Peyer's patch (tissue), 4 donors: ENCODE results near the gene AK6. TPM values are rescaled to one million over a fixed set of nuclear protein-coding genes. Genes with fewer than 3 reads are reported as not detected.

Source experiments
- DNase-seq, 3 donors: peaks; one replicate each; pipeline ENCODE4 v3.0.0-alpha.2; 2017 to 2019
- H3K27ac ChIP-seq, 4 donors: fragments of 200-600 bp; sonication (generic); one replicate each; pipeline ENCODE4 v1.5.1; 2016 to 2019
- H3K27me3 ChIP-seq, 2 donors: fragments of 200-600 bp; sonication (generic); one replicate each; pipeline ENCODE4 v1.5.1; 2019
- H3K36me3 ChIP-seq, 3 donors: fragments of 200-600 bp; sonication (generic); one replicate each; pipeline ENCODE4 v1.5.1; 2016 to 2019
- H3K4me1 ChIP-seq, 4 donors: fragments of 200-600 bp; sonication (generic); one replicate each; pipeline ENCODE4 v1.5.1; 2016 to 2019
- H3K4me3 ChIP-seq, 4 donors: fragments of 200-600 bp; sonication (generic); 1 replicate in 3 of 4; 2 replicates in 1 of 4; pipeline ENCODE4 v1.5.1; 2016 to 2019; ENCODE audit warnings: mild to moderate bottlenecking in 1 of 4
- H3K9me3 ChIP-seq, 4 donors: fragments of 200-600 bp; sonication (generic); one replicate each; pipeline ENCODE4 v1.5.1; 2016 to 2019; ENCODE audit warnings: mild to moderate bottlenecking in 1 of 4
- POLR2A ChIP-seq, 2 donors: fragments of 450-650 bp; IDR thresholded peaks; one replicate each; pipeline ENCODE4 v1.5.1; 2017; ENCODE audit warnings: antibody characterized with exemption in 2 of 2, mild to moderate bottlenecking in 2 of 2, moderate library complexity in 2 of 2
- total RNA-seq, 4 donors: library from RNA; depleted of rRNA; stranded (reverse); fragments of >200 nt; gene quantifications; one replicate each; pipeline ENCODE4 v1.1.0, GENCODE V29; 2016
- TF ChIP-seq, protein P1 (sequence below), 6 experiments: fragments of 450-650 bp in 4 of 6; fragments of 200-600 bp in 2 of 6; sonication (generic) in 1 of 6; IDR thresholded peaks; one replicate each; pipeline ENCODE4 v1.5.1; 2017 to 2019; ENCODE audit warnings: antibody characterized with exemption in 6 of 6, mild to moderate bottlenecking in 3 of 6, moderate library complexity in 1 of 6

The AK6 gene
- total RNA-seq, 4 donors from 2014 or later: 5.0 to 31.0 (median 10.9) TPM

GRCh38 chr5:69359699-69360098, 9.6 kb downstream of the AK6 start:
- no peaks in the 10 kb centered on the region for H3K4me1 ChIP-seq

DNA sequence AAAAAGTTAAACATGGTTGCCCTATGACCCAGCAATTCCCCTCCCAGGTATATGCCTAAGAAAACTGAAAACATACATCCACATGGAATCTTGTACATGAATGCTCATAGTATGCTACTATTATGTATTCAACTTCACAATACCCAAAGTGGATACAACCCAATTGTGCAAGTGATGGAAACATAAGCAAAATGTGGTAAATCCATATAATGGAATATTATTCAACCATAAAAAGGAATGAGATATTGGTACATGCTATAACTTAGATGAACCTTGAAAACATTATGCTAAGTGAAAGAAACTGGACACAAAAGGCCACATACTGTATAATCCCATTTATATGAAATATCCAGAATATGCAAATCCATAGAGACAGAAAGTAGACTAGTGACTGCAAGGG, 18.7 kb downstream of the AK6 start:
- no peak for TF ChIP-seq POLR2A (IDR thresholded peaks at IDR 0.05)
- TF ChIP-seq, protein P1, sequence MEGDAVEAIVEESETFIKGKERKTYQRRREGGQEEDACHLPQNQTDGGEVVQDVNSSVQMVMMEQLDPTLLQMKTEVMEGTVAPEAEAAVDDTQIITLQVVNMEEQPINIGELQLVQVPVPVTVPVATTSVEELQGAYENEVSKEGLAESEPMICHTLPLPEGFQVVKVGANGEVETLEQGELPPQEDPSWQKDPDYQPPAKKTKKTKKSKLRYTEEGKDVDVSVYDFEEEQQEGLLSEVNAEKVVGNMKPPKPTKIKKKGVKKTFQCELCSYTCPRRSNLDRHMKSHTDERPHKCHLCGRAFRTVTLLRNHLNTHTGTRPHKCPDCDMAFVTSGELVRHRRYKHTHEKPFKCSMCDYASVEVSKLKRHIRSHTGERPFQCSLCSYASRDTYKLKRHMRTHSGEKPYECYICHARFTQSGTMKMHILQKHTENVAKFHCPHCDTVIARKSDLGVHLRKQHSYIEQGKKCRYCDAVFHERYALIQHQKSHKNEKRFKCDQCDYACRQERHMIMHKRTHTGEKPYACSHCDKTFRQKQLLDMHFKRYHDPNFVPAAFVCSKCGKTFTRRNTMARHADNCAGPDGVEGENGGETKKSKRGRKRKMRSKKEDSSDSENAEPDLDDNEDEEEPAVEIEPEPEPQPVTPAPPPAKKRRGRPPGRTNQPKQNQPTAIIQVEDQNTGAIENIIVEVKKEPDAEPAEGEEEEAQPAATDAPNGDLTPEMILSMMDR (IDR thresholded peaks at IDR 0.05): no peak

More at GRCh38 chr5:69359699-69360098, 9.6 kb downstream of the AK6 start:
- Histone ChIP-seq H3K36me3 (peaks cover 0 to 29% (median 0%) of the 10 kb centered on the region in 3 donors), H3K4me3 (no peak overlapping the region), H3K27ac (no peak overlapping the region), H3K9me3 (no peaks in the 10 kb centered on the region), H3K27me3 (no peaks in the 10 kb centered on the region)
- TF ChIP-seq POLR2A (IDR thresholded peaks at IDR 0.05): no peak
- TF ChIP-seq, protein P1 (IDR thresholded peaks at IDR 0.05): no peak
- DNase-seq: no peak

GRCh38 chr5:69343083-69343482, 26.2 kb downstream of the AK6 start:
- Histone ChIP-seq H3K27me3 (no peaks in the 10 kb centered on the region), H3K36me3 (no peaks in the 10 kb centered on the region), H3K4me3 (no peak overlapping the region), H3K4me1 (no peaks in the 10 kb centered on the region), H3K9me3 (no peaks in the 10 kb centered on the region), H3K27ac (no peak overlapping the region)
- TF ChIP-seq, protein P1 (IDR thresholded peaks at IDR 0.05): no peak
- TF ChIP-seq POLR2A (IDR thresholded peaks at IDR 0.05): no peak
- DNase-seq: no peak

More for the DNA sequence above, 18.7 kb downstream of the AK6 start:
- H3K4me1 ChIP-seq: no peaks in the 10 kb centered on the region
- peaks cover 0 to 43% (median 0%) of the 10 kb centered on the region in 3 donors for H3K36me3 ChIP-seq
- no peak overlapping the region for H3K27ac ChIP-seq
- no peak overlapping the region for H3K4me3 ChIP-seq
- DNase-seq: no peak
- no peaks in the 10 kb centered on the region for H3K27me3 ChIP-seq
- H3K9me3 ChIP-seq: no peaks in the 10 kb centered on the region

GRCh38 chr5:69341520-69342161, 27.7 kb downstream of the AK6 start:
- Histone ChIP-seq H3K27ac (no peak overlapping the region), H3K27me3 (no peaks in the 10 kb centered on the region), H3K36me3 (no peaks in the 10 kb centered on the region), H3K4me3 (no peak overlapping the region), H3K9me3 (no peaks in the 10 kb centered on the region), H3K4me1 (no peaks in the 10 kb centered on the region)
- TF ChIP-seq POLR2A (IDR thresholded peaks at IDR 0.05): no peak
- TF ChIP-seq, protein P1 (IDR thresholded peaks at IDR 0.05): no peak
- DNase-seq: no peak

- no peaks in the 10 kb centered on the region for H3K9me3 ChIP-seq
- H3K36me3 ChIP-seq: no peaks in the 10 kb centered on the region
- H3K4me3 ChIP-seq: no peak overlapping the region
- no peak for DNase-seq
- TF ChIP-seq, protein P1 (IDR thresholded peaks at IDR 0.05): no peak
- no peak for TF ChIP-seq POLR2A (IDR thresholded peaks at IDR 0.05)
- H3K4me1 ChIP-seq: peaks cover 0 to 5% (median 0%) of the 10 kb centered on the region in 4 donors
- no peak overlapping the region for H3K27ac ChIP-seq
- H3K27me3 ChIP-seq: no peaks in the 10 kb centered on the region
Observed at GRCh38 chr5:69335341-69335935, 33.9 kb downstream of the AK6 start.
